GM21381 (cell line): ENCODE results near the gene NLK.

Experiments
- ATAC-seq: cut with Tn5 transposase; IDR thresholded peaks from one replicate; pipeline ENCODE4 v1.9.1; 2021; ENCODE audit warnings: mild to moderate bottlenecking, moderate library complexity; ENCODE audit not compliant: unreplicated experiment

NLK gene

GRCh38 chr17:28039251-28039650 is 3.2 kb upstream of the NLK start:
- no peak for ATAC-seq

DNA sequence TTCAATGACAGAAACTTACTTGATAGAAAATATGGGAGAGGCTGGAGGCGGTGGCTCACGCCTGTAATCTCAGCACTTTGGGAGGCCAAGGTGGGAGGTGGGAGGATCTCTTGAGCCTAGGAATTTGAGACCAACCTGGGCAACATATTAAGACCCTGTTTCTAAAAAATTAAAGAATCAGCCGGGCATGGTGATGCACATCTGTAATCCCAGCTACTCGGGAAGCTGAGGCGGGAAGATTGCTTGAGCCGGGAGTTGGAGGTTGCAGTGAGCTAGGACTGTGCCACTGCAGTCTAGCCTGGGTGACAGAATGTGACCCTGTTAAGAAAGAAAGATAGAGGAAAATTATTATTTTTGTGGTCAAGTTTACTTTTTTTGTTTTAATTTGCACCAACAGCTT is 2.1 kb upstream of the NLK start:
- no peak for ATAC-seq

GRCh38 chr17:28041068-28041843 is 1.2 kb upstream of the NLK start:
- peak; percentile 90 for ATAC-seq

DNA sequence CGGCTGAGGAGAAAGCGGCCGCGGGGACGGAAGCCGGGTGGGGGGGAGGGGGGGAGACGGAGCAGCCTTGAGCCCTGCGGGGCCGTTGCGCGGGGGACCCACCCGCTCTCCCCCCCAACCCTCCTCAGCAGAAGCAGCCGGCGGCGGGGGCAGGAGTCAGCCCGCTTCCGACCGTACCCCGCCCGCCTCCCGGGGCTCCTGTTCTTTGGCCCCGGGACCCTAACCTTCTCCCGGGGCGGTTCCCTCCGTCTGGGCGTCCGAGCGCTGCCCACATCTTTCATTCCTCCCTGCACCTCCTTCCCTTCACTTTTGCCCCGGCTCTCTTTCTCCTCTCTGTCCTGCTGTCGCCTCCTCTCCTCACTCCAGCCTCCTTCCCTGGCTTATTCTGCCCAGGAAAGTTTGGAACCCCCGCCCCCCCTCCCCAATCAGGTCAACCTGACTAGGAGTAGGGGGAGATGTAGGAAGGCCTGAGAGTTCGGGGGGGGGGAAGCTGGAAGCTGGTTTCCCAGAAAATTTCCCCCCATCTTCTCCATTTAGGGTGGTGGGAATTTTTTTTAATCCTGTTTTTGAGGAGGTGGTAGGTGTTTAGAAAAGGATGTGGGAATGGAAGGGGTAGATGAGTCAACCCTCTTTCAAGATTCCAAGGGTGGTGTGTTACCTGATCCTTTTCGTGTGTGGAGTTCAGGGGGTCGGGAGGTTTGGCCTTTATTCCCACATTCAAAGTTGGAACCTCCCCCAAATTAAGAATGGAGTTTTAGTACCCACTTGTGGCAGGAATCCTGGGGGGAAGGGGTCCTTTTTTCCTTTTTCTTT is 427 bp upstream of the NLK start:
- ATAC-seq, result no peak

DNA sequence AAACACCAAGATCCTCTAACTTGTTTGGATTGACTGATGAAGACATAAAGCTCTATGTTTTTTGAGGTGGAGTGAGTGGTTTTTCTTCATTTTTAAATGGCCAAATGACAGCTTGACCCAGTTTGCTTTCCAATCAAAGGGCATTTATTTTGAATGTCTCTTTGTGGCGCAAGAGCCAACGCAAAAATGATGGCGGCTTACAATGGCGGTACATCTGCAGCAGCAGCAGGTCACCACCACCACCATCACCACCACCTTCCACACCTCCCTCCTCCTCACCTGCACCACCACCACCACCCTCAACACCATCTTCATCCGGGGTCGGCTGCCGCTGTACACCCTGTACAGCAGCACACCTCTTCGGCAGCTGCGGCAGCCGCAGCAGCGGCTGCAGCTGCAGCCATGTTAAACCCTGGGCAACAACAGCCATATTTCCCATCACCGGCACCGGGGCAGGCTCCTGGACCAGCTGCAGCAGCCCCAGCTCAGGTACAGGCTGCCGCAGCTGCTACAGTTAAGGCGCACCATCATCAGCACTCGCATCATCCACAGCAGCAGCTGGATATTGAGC is 329 bp downstream of the NLK start:
- ATAC-seq, result no peak

- no peak for ATAC-seq
Measured at GRCh38 chr17:28043296-28043695, 819 bp downstream of the NLK start.

- ATAC-seq, result no peak
Measured at GRCh38 chr17:28043741-28044140, 1.3 kb downstream of the NLK start.

- no peak for ATAC-seq
Measured at GRCh38 chr17:28045304-28045703, 2.8 kb downstream of the NLK start.

GRCh38 chr17:28046034-28046825 is 3.8 kb downstream of the NLK start:
- no peak for ATAC-seq

DNA sequence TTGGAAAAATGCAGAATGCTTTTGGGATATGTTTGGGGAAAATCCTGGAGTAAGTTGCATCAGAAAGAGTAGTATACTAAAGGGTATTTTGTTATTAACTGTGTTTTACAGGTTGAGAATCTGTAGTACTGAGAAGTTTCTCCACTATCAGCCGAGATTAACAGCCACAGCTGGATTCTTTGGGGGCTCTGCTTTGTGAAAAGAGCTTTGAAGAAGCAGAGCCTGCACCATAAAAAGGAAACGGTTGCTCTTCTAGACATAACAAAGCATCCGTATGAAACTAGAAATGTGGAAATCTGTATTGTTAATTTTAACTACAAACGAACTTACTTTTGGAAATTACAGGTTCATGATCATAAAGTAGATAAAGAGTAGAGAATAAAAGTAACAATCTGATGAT is 5.3 kb downstream of the NLK start:
- no peak for ATAC-seq

DNA sequence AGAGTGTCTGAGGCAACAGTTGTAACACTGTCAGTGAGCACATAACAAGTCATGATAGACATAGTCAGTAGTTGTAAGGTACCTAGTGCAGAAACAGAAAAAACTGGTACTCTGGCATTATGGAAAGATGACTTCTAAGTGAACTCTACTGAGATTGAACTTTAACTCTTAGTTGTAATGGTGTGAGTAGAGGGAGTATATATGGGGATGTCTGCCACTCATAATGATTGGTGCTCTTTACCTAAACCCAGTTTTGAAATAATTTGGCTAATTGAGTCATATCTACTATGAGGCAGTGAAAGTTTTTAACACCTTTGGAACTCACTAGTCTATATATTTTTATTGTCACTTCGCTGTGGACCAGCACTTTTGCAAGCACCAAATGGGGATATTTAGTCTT is 6.6 kb downstream of the NLK start:
- ATAC-seq, result no peak

DNA sequence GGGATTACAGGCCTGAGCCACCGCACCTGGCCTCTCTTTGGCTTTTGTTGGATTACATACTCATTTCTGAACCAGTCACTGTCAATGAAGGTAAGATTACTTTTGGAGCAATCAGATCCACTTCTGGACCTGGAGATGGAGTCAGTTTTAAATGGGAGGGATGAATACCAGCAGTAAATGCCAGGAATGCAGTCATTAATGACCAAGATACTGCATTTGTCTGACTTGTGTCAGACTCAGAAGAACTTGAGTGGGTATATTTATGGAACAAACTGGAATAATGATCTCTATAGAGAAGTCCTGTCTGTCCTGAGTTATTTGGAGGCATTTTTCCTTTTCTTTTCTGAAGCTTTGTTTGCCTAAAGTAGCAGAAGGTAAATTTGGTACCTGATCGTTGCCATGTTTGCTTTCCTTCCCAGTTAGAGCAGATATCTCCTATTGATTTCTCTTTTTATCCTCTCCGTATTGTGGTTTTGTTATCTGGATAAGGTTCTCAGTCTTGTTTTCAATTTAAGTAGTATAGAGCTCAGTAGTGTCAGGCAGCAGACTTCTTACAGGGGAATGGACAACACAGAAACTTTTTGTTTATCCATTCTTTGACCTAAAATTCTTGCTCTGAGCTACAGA is 10.7 kb downstream of the NLK start:
- ATAC-seq, result no peak

GRCh38 chr17:28053725-28054124 is 11.2 kb downstream of the NLK start:
- ATAC-seq, result no peak

GRCh38 chr17:28055546-28056275 is 13.2 kb downstream of the NLK start:
- no peak for ATAC-seq

DNA sequence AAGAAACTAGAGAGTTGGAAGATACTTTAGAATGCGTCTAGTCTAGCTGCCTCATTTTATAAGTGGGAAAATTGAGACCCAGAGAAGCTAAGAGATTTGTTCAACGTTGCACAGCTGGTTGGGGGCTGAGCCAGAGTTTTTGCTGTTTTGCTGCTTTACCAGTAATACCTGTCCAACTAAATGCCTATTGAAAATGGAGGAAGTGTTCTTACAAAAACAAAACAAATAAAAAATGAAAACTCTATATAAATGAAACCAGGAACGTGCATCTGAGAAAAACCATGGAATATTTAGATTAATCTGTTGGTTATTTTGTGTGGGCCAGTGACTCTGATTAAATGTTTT is 13.8 kb downstream of the NLK start:
- no peak for ATAC-seq

DNA sequence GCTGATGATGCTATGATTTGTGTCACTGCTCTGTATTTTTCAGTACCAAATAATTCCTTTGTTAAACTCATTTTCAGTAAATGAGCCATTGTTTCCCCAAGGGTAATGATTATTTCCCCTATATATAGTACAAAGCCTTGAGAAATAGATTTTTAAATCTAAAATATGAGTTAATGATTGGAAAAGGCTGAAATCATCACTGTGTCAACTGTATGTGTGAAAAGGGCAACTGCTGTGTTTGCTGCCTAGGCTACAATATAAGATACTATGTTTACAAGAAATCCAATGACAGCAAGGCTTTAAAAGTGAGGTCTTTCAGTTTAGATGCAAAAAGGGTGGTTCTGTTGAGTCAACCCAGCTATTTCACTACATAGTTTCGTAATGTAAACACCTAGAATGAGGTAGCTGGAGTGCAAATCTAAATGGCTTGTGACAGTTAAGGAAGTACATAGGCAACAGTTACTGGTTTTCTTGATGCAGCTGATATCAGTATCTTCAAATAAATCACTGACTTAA is 15.3 kb downstream of the NLK start:
- peak; percentile 73 for ATAC-seq

DNA sequence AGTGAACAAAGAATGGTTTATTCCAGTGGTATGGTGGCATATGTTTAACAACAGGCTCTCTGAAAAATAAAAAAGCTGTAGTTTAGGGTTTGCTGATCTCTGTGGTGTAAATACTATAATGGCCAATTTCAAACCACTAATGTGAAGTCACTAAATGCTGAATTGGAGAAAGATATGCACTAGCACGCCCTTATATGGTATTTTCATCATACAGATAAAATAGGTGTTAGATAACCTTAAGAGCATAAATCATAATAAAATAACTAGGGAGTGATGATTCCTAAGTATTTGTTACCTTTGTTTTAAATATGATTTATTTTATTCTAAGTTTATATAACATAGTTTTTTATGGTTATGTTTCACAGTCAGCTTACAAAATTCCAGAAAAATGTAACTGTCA is 17.2 kb downstream of the NLK start:
- no peak for ATAC-seq

GRCh38 chr17:28065706-28066105 is 23.2 kb downstream of the NLK start:
- no peak for ATAC-seq

DNA sequence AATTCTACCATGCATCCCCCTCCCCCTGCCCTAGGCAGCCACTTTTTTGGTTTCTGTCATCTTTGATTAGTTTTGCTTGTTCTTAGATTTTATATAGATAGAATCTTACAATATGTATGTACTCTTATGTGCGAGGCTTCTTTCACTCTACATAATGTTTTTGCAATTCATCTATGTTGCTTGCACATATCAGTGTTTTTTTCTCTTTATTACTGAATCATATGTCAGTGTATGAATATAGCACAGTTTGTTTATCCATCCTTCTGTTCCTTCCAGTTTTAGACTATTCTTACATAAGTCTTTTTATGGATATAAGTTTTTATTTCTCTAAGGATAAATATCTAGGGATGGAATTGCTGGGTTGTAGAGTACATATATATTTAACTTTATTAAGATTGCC is 26.6 kb downstream of the NLK start:
- no peak for ATAC-seq

DNA sequence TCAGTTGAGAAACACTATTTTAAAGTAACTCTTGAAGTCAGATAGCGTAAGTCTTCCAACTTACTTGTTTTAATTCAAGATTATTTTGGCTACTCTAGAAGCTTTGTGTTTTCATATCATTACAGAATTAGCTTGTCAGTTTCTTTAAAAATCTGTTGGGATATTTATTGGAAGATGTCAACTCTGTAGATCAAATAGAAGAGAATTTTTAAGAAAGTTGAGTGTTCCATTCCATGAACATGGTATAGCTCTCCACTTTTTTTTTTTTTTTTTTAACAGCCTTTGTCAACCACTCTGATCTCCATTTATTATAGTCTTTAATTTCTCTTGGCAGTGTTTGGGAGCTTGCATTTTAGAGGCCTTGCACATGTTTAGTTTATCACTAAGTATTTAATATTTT is 28.7 kb downstream of the NLK start:
- ATAC-seq, result no peak
